ACC112 (cell line): Measurements from ENCODE around the gene ADCY1.

Source experiments
- H2AFZ ChIP-seq: fragments of 200-600 bp; sonication (generic); one replicate; pipeline ENCODE4 v1.6.0; 2017; ENCODE audit warnings: antibody characterized with exemption, low read length; ENCODE audit not compliant: unreplicated experiment
- H3K27ac ChIP-seq: fragments of 200-600 bp; sonication (generic); 2 replicates; pipeline ENCODE4 v1.5.1; 2014; ENCODE audit warnings: low read depth, mild to moderate bottlenecking, antibody characterized with exemption, low read length, moderate library complexity
- H3K27me3 ChIP-seq: fragments of 200-600 bp; sonication (generic); 2 replicates; pipeline ENCODE4 v1.6.1; 2014; ENCODE audit warnings: mild to moderate bottlenecking, antibody characterized with exemption, low read length, moderate library complexity, mixed read lengths; ENCODE audit not compliant: insufficient read depth
- H3K36me3 ChIP-seq: fragments of 200-600 bp; sonication (generic); 2 replicates; pipeline ENCODE4 v1.6.1; 2016; ENCODE audit warnings: mild to moderate bottlenecking, antibody characterized with exemption, low read length, moderate library complexity, mixed read lengths; ENCODE audit not compliant: insufficient read depth
- H3K4me1 ChIP-seq: fragments of 200-600 bp; sonication (generic); one replicate; pipeline ENCODE4 v1.6.1; 2016; ENCODE audit warnings: low read length, mixed read lengths; ENCODE audit not compliant: insufficient read depth, unreplicated experiment, control insufficient read depth
- H3K4me3 ChIP-seq: fragments of 200-600 bp; sonication (generic); 2 replicates; pipeline ENCODE4 v1.5.1; 2014; ENCODE audit warnings: mild to moderate bottlenecking, low read depth, low read length
- H3K79me2 ChIP-seq: fragments of 200-600 bp; sonication (generic); one replicate; pipeline ENCODE4 v1.6.0; 2016; ENCODE audit warnings: low read length; ENCODE audit not compliant: control insufficient read depth, unreplicated experiment, insufficient read depth

ADCY1 gene

GRCh38 chr7:45687721-45688120 is 113.6 kb downstream of the ADCY1 start:
- no peak overlapping the region for H2AFZ ChIP-seq
- no peaks in the 10 kb centered on the region for H3K36me3 ChIP-seq
- no peak overlapping the region for H3K4me3 ChIP-seq
- H3K27ac ChIP-seq: no peak overlapping the region
- H3K79me2 ChIP-seq: no peaks in the 10 kb centered on the region
- 0 out of 2 replicates have a peak, but pooled peaks cover 3% of the 10 kb centered on the region for H3K27me3 ChIP-seq
- peaks cover 11% of the 10 kb centered on the region for H3K4me1 ChIP-seq

- Histone ChIP-seq H3K27me3 (0 out of 2 replicates have a peak, but pooled peaks cover 3% of the 10 kb centered on the region), H3K27ac (no peak overlapping the region), H2AFZ (no peak overlapping the region)
Observed at GRCh38 chr7:45688382-45688781, 114.2 kb downstream of the ADCY1 start.

DNA sequence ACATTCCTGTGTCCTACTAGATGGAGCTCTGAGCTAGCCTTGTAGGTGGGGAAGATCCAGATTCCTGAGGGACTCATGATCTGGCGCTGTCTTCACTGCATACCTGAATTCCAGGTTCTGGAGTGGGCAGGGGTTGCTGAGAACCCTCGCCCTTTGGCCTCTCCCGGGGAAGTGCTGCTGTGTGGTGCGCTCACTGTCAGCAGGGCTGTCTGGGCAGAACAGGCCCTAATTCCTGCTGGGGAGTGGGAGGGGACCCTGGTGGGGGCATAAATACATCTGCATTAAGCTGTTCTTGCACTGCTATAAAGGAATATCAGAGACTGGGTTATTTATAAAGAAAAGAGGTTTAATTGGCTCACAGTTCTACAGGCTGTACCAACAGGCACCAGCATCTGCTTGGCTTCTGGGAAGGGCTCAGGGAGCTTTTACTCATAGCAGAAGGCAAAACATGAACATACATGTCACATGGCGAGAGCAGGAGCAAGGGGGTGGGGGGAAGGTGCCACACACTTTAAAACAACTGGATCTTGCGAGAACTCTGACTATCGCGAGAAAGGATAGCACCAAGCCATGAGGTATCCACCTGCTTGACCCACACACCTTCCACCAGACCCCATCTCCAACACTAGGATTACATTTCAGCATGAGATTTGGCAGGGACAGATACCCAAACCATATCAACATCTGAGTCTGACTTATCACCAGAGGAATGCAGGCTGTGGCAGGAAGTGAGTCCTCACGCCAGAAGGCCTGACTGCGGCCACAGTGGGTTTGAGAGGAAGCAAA is 115.0 kb downstream of the ADCY1 start:
- no peaks in the 10 kb centered on the region for H3K36me3 ChIP-seq
- peak overlapping the region; percentile 57 for H2AFZ ChIP-seq
- 0 out of 2 replicates have a peak, but pooled peaks cover 3% of the 10 kb centered on the region for H3K27me3 ChIP-seq
- H3K79me2 ChIP-seq: no peaks in the 10 kb centered on the region
- no peak overlapping the region for H3K27ac ChIP-seq
- no peak overlapping the region for H3K4me3 ChIP-seq
- H3K4me1 ChIP-seq: peaks cover 11% of the 10 kb centered on the region

More at GRCh38 chr7:45688382-45688781, 114.2 kb downstream of the ADCY1 start:
- Histone ChIP-seq H3K36me3 (no peaks in the 10 kb centered on the region), H3K79me2 (no peaks in the 10 kb centered on the region), H3K4me3 (no peak overlapping the region), H3K4me1 (peaks cover 11% of the 10 kb centered on the region)

DNA sequence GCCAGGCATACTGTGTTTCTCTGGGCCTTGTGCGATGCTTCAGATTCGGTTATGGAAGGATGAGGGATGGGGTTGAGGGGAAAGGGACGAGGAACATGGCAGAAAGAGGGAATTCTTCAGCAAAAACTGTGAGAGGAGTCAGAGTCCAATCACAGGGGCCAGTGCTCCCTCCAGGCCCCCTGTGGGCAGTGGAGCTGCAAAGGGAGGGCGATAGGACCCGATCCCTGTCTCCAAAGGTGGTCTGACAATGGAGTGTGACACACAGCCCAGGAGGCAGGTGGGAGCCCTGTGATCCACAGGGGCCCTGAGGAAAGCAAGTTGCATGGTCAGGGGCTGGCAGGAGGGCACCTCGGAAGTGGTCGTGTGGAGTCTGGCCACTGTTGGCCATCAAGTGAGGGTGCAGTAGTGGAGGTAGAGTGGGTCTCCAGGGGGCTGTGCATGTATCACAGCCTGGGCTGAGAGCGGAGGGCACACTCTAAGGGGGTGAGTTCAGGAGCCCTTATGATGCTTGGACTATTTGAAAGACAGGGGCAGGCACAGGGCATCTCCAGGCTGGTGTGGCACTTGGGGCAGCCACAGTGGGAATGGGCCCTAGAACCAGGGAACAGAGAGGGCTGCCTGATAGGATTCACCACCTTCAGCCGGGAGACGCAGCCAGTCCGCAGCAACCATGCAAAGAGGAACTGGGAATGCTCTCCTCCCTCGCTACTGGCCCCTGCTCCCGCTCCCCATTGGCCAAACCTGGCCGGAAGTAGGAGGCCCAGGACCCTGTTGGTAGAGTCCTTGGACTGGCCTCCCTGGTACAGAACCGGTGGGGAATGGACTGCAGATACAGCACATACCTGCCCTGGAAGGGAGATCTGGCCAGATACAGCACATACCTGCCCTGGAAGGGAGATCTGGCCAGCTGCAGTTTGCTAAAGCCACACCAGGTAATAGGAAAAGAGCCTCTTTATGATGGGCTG is 115.9 kb downstream of the ADCY1 start:
- H3K4me3 ChIP-seq: no peak overlapping the region
- H3K36me3 ChIP-seq: no peaks in the 10 kb centered on the region
- 0 out of 2 replicates have a peak, but pooled peaks cover 3% of the 10 kb centered on the region for H3K27me3 ChIP-seq
- no peaks in the 10 kb centered on the region for H3K79me2 ChIP-seq
- peak overlapping the region; percentile 57 for H2AFZ ChIP-seq
- H3K4me1 ChIP-seq: peaks cover 11% of the 10 kb centered on the region
- no peak overlapping the region for H3K27ac ChIP-seq

DNA sequence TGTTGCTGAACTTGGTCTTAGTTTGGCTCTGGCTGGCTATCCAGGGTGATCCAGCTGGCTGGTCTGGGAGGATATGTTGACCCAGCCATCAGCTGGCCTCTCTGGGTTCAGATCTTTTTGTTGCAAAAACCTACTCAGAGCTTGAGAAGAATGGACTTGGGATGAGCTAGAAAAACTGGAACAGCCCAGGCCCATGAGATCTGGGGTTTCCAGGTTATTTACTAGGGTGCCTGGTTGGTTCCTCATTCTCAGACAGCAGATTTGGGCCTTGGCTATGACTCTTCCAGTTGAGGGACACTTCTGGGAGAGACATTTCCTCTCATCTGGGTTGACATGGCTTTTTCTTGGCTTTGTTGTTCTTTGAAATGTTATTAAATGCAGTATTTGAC is 116.6 kb downstream of the ADCY1 start:
- peaks cover 11% of the 10 kb centered on the region for H3K4me1 ChIP-seq
- no peaks in the 10 kb centered on the region for H3K36me3 ChIP-seq
- H3K27ac ChIP-seq: no peak overlapping the region
- no peak overlapping the region for H3K4me3 ChIP-seq
- H3K79me2 ChIP-seq: no peaks in the 10 kb centered on the region
- H2AFZ ChIP-seq: no peak overlapping the region
- 0 out of 2 replicates have a peak, but pooled peaks cover 1% of the 10 kb centered on the region for H3K27me3 ChIP-seq

- Histone ChIP-seq H3K4me3 (no peak overlapping the region), H3K4me1 (peaks cover 11% of the 10 kb centered on the region), H3K27me3 (no peaks in the 10 kb centered on the region), H3K27ac (no peak overlapping the region), H2AFZ (no peak overlapping the region), H3K79me2 (no peaks in the 10 kb centered on the region), H3K36me3 (no peaks in the 10 kb centered on the region)
Observed at GRCh38 chr7:45691155-45691656, 117.0 kb downstream of the ADCY1 start.

DNA sequence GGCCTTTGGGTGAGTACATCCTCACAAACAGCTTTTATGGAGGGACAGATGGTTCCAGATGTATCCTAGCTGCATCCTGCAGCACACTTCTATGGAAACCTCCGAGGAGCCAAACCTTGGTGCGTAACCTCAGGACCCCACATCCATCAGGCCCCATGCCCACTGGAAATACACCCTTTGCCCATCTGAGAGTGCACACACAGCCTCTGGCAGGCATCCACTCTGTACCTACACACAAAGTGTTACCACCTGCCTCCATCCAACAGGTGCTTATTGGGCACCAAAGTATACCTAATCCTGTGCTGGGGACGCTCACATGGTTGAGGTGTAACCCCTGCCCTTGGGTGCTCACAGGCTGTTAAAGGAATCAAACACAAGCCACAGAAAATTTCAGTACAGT is 117.9 kb downstream of the ADCY1 start:
- H3K4me3 ChIP-seq: no peak overlapping the region
- H3K79me2 ChIP-seq: no peaks in the 10 kb centered on the region
- no peak overlapping the region for H2AFZ ChIP-seq
- H3K4me1 ChIP-seq: peaks cover 11% of the 10 kb centered on the region
- no peaks in the 10 kb centered on the region for H3K27me3 ChIP-seq
- no peak overlapping the region for H3K27ac ChIP-seq
- H3K36me3 ChIP-seq: no peaks in the 10 kb centered on the region

DNA sequence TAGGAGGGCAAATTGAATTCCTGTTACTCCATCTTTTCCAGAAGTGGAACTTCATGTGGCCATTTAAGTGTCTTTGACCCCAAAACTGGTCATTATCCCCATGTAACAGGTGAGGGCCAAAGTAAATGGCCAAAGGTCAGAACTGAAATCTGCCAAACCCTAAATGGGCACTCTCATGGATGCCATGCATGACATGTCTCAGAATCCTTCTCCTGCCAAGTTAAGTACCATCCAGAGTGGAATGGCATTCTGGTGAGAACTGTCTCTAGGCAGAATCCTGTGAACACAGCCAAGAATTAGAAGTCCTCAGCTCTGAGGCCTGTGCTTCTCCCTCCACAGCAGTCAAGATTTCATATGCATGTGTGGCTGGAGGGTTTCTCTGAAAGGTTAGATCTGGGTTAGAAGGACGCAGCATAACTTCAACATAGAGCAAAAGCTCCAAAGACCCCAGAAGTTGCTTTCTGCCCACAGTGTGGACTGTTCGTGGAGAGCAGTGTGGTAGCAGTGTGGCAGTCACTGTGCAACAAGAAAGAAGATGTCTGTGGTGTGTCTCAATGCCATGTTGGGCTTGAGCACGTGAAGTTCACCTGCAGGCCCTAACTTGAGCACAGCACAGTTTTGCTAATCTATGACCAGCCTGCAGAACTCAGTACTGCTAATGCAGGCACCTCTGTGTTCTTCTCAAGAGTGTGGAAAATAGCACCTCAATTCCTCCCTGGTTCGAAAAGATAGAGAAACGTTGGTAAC is 121.3 kb downstream of the ADCY1 start:
- peaks cover 4% of the 10 kb centered on the region; the same call in 1 of the 2 replicates for H3K27me3 ChIP-seq
- H3K27ac ChIP-seq: no peak overlapping the region
- H3K79me2 ChIP-seq: no peaks in the 10 kb centered on the region
- no peaks in the 10 kb centered on the region for H3K4me1 ChIP-seq
- H2AFZ ChIP-seq: no peak overlapping the region
- no peak overlapping the region for H3K4me3 ChIP-seq
- H3K36me3 ChIP-seq: no peaks in the 10 kb centered on the region

GRCh38 chr7:45696476-45696875 is 122.3 kb downstream of the ADCY1 start:
- no peak overlapping the region for H3K4me3 ChIP-seq
- H3K79me2 ChIP-seq: no peaks in the 10 kb centered on the region
- H3K4me1 ChIP-seq: no peaks in the 10 kb centered on the region
- H2AFZ ChIP-seq: no peak overlapping the region
- no peak overlapping the region for H3K27ac ChIP-seq
- peaks cover 14% of the 10 kb centered on the region for H3K27me3 ChIP-seq
- H3K36me3 ChIP-seq: no peaks in the 10 kb centered on the region

DNA sequence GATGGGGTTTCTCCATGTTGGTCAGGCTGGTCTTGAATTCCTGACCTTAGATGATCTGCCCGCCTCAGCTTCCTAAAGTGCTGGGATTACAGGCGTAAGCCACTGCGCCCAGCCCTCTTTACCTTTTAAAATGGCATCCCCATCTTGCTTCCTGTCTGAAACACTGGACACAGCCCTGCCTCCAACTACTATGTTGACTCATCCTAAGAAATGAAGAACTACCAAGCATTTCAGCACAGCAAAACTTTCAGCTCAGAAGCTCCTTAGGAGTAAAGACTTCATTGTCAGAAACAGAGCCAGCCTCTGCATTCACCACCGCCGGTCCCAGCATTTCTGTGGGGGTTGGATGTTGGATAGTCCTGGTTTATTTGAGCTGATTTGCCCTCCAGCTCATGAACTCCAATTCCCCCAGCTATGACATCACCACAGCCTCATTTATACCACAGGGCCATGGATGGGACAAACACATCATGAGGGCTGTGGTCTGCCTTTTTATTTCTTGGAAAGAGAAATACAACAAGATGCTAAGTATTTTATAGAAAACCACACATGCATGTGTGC is 123.5 kb downstream of the ADCY1 start:
- Histone ChIP-seq H3K4me1 (no peaks in the 10 kb centered on the region), H2AFZ (no peak overlapping the region), H3K27me3 (peaks cover 15% of the 10 kb centered on the region), H3K79me2 (no peaks in the 10 kb centered on the region), H3K4me3 (no peak overlapping the region), H3K27ac (no peak overlapping the region), H3K36me3 (no peaks in the 10 kb centered on the region)
